HCT116 (cell line): Measurements from ENCODE around the gene CUX1. TPM values are rescaled to one million over a fixed set of nuclear protein-coding genes. Genes with fewer than 3 reads are reported as not detected.

Experiments used
- ATAC-seq: fragments of 200-7000 bp; cut with Tn5 transposase; 2 replicates; pipeline ENCODE4 v1.9.1; 2020; ENCODE audit warnings: mild to moderate bottlenecking, moderate library complexity
- BruUV-seq: library from RNA; stranded (reverse); fragments of 400-500 nt; replicated peaks from 2 replicates; lab custom pipeline; 2021; lab: Mats Ljungman, UMichigan
- CTCF ChIA-PET: fragments of 300-600 bp; sonication (Branson Sonifier 250); formaldehyde crosslinking; loops from one replicate; lab custom pipeline; 2021; ENCODE audit warnings: antibody characterized with exemption; lab: Charles Lee
- POLR2A ChIA-PET: fragments of 300-600, 350-600 bp; sonication (Branson Sonifier 250); formaldehyde crosslinking; loops from one replicate; lab custom pipeline; 2021; ENCODE audit warnings: antibody characterized with exemption; lab: Charles Lee
- RAD21 ChIA-PET, 2 experiments: fragments of 300-600 bp; sonication (Branson Sonifier 250); formaldehyde crosslinking; loops; one replicate each; lab custom pipeline; 2023; ENCODE audit warnings: low total read pairs in 2 of 2; ENCODE audit not compliant: uncharacterized antibody in 2 of 2, unreplicated experiment in 2 of 2, low non-redundant PET in 1 of 2; lab: Charles Lee
- DNase-seq: peaks from one replicate; pipeline ENCODE4 v3.0.0-alpha.2; 2010; ENCODE audit warnings: low read depth, low spot score
- H2AFZ ChIP-seq: fragments of 200-600 bp; shearing (Covaris generic), sonication (generic); 2 replicates; pipeline ENCODE4 v1.6.1; 2017; ENCODE audit warnings: low read depth, mixed run types, mixed read lengths, antibody characterized with exemption, low read length; ENCODE audit not compliant: poor library complexity, severe bottlenecking
- H3K27ac ChIP-seq: 2 replicates; pipeline ENCODE4 v1.5.1; 2012; ENCODE audit warnings: low read depth, low read length
- H3K27me3 ChIP-seq: fragments of 200-600 bp; sonication (generic); 2 replicates; pipeline ENCODE4 v1.6.1; 2016; ENCODE audit warnings: mixed run types, low read length, mixed read lengths; ENCODE audit not compliant: insufficient read depth
- H3K36me3 ChIP-seq, 2 experiments: fragments of 200-500 bp in 1 of 2; fragments of 200-600 bp in 1 of 2; sonication (Bioruptor generic) in 1 of 2; sonication (generic) in 1 of 2; 2 replicates each; pipeline versions ENCODE4 v1.5.1 to v1.6.1; 2014 to 2016; ENCODE audit warnings: low read length in 2 of 2, inconsistent platforms in 1 of 2, mixed read lengths in 1 of 2, mixed run types in 1 of 2; ENCODE audit not compliant: insufficient read depth in 2 of 2, control insufficient read depth in 1 of 2
- H3K4me1 ChIP-seq, 2 experiments: fragments of 200-600 bp in 1 of 2; sonication (generic) in 1 of 2; 2 replicates each; pipeline versions ENCODE4 v1.5.1 to v1.6.1; 2012 to 2017; ENCODE audit warnings: low read length in 2 of 2, inconsistent platforms in 1 of 2, mild to moderate bottlenecking in 1 of 2, mixed read lengths in 1 of 2, mixed run types in 1 of 2, moderate library complexity in 1 of 2; ENCODE audit not compliant: insufficient read depth in 2 of 2, control insufficient read depth in 1 of 2
- H3K4me2 ChIP-seq: fragments of 200-600 bp; sonication (generic); 2 replicates; pipeline ENCODE4 v1.6.1; 2017; ENCODE audit warnings: mixed run types, low read length, mixed read lengths
- H3K4me3 ChIP-seq, 2 experiments: fragments of 200-600 bp in 1 of 2; sonication (generic) in 1 of 2; replicated peaks in 1 of 2; 2 replicates each; pipeline ENCODE4 v1.5.1; 2011 to 2016; ENCODE audit warnings: low read length in 2 of 2, control low read depth in 1 of 2, low read depth in 1 of 2, mild to moderate bottlenecking in 1 of 2, mixed read lengths in 1 of 2, mixed run types in 1 of 2
- H3K79me2 ChIP-seq: fragments of 200-600 bp; sonication (generic); 2 replicates; pipeline ENCODE4 v1.6.1; 2017; ENCODE audit warnings: mild to moderate bottlenecking, mixed run types, low read length, moderate library complexity, mixed read lengths; ENCODE audit not compliant: insufficient read depth
- H3K9ac ChIP-seq: fragments of 200-600 bp; sonication (generic); 2 replicates; pipeline ENCODE4 v1.6.1; 2016; ENCODE audit warnings: low read length, mixed read lengths
- H3K9me2 ChIP-seq: fragments of 200-600 bp; sonication (generic), shearing (Covaris generic); 2 replicates; pipeline ENCODE4 v1.6.1; 2017; ENCODE audit warnings: mixed run types, mild to moderate bottlenecking, moderate library complexity; ENCODE audit not compliant: insufficient read depth
- H3K9me3 ChIP-seq, 2 experiments: fragments of 200-500 bp in 1 of 2; fragments of 200-600 bp in 1 of 2; sonication (Bioruptor generic) in 1 of 2; sonication (generic) in 1 of 2; 2 replicates each; pipeline ENCODE4 v1.6.1; 2014 to 2017; ENCODE audit warnings: low read length in 2 of 2, mixed read lengths in 2 of 2, inconsistent platforms in 1 of 2, low read depth in 1 of 2, mild to moderate bottlenecking in 1 of 2, mixed run types in 1 of 2, moderate library complexity in 1 of 2; ENCODE audit not compliant: control insufficient read depth in 1 of 2, insufficient read depth in 1 of 2
- H4K20me1 ChIP-seq: fragments of 200-600 bp; sonication (generic), shearing (Covaris generic); 2 replicates; pipeline ENCODE4 v1.6.1; 2017; ENCODE audit warnings: mixed run types, mild to moderate bottlenecking, moderate library complexity; ENCODE audit not compliant: insufficient read depth
- ELF1 ChIP-seq: IDR thresholded peaks from 2 replicates; pipeline ENCODE4 v1.6.1; 2012; ENCODE audit warnings: low read depth, borderline replicate concordance
- EZH2 ChIP-seq: fragments of 200-600 bp; sonication (generic); IDR thresholded peaks from 2 replicates; pipeline ENCODE4 v1.6.1; 2017; ENCODE audit warnings: antibody characterized with exemption, mixed run types
- JUND ChIP-seq: IDR thresholded peaks from 2 replicates; pipeline ENCODE4 v1.6.1; 2012
- POLR2A ChIP-seq: IDR thresholded peaks from 2 replicates; pipeline ENCODE4 v1.7.0; 2011; ENCODE audit warnings: borderline replicate concordance; ENCODE audit not compliant: insufficient read depth, insufficient read length; ENCODE audit errors: extremely low read depth
- POLR2AphosphoS5 ChIP-seq: IDR thresholded peaks from 2 replicates; pipeline ENCODE4 v1.6.1; 2011; ENCODE audit warnings: mild to moderate bottlenecking, low read depth, low read length, moderate library complexity
- RAD21 ChIP-seq: IDR thresholded peaks from 2 replicates; pipeline ENCODE4 v1.6.1; 2012; ENCODE audit warnings: low read depth, mild to moderate bottlenecking
- SIN3A ChIP-seq: IDR thresholded peaks from 2 replicates; pipeline ENCODE4 v1.6.1; 2012; ENCODE audit warnings: low read depth
- SRF ChIP-seq: IDR thresholded peaks from 2 replicates; pipeline ENCODE4 v1.6.1; 2012; ENCODE audit warnings: low read depth
- TCF7L2 ChIP-seq: IDR thresholded peaks from 2 replicates; pipeline ENCODE4 v1.7.0; 2011; ENCODE audit warnings: borderline replicate concordance, inconsistent platforms; ENCODE audit not compliant: insufficient read depth, insufficient read length; ENCODE audit errors: extremely low read depth
- ZFX ChIP-seq: fragments of 450-650 bp; IDR thresholded peaks from 2 replicates; pipeline ENCODE4 v1.6.1; 2017
- intact Hi-C: fragments of 100-400 bp; cut with micrococcal nuclease; formaldehyde crosslinking; loops from 2 replicates; pipeline ENCODE4 v1.10.0; 2022
- total RNA-seq: library from RNA; stranded (reverse); gene quantifications from one replicate; pipeline ENCODE4 v1.2.1, GENCODE V29; 2021; ENCODE audit not compliant: unreplicated experiment
- TF ChIP-seq, protein P1 (sequence below), 3 experiments: fragments of 200-600 bp in 1 of 3; sonication (generic) in 1 of 3; IDR thresholded peaks in 2 of 3; conservative IDR thresholded peaks in 1 of 3; 2 replicates each; pipeline ENCODE4 v1.5.1; 2012 to 2017; ENCODE audit warnings: low read depth in 2 of 3, low read length in 2 of 3, antibody characterized with exemption in 1 of 3, borderline replicate concordance in 1 of 3, control low read depth in 1 of 3, mild to moderate bottlenecking in 1 of 3, mixed read lengths in 1 of 3, mixed run types in 1 of 3, moderate library complexity in 1 of 3; ENCODE audit not compliant: insufficient read depth in 1 of 3

The CUX1 gene
- total RNA-seq, 1 experiment from 2014 or later, result 68.9 TPM

- Histone ChIP-seq H3K4me3 (no peak overlapping the region), H3K9me2 (no peaks in the 10 kb centered on the region), H3K79me2 (peaks cover 14% of the 10 kb centered on the region), H3K27me3 (no peaks in the 10 kb centered on the region), H2AFZ (no peak overlapping the region)
- ChIA-PET CTCF (no interaction called here), RAD21 (no interaction called here)
- intact Hi-C loops, result no loop called here
- DNase-seq, result no peak
- TF ChIP-seq POLR2A (no peak), SRF (no peak), RAD21 (no peak), TCF7L2 (no peak), JUND (no peak), EZH2 (no peak), ZFX (no peak), SIN3A (no peak), POLR2AphosphoS5 (no peak), ELF1 (no peak)
- TF ChIP-seq, protein P1, sequence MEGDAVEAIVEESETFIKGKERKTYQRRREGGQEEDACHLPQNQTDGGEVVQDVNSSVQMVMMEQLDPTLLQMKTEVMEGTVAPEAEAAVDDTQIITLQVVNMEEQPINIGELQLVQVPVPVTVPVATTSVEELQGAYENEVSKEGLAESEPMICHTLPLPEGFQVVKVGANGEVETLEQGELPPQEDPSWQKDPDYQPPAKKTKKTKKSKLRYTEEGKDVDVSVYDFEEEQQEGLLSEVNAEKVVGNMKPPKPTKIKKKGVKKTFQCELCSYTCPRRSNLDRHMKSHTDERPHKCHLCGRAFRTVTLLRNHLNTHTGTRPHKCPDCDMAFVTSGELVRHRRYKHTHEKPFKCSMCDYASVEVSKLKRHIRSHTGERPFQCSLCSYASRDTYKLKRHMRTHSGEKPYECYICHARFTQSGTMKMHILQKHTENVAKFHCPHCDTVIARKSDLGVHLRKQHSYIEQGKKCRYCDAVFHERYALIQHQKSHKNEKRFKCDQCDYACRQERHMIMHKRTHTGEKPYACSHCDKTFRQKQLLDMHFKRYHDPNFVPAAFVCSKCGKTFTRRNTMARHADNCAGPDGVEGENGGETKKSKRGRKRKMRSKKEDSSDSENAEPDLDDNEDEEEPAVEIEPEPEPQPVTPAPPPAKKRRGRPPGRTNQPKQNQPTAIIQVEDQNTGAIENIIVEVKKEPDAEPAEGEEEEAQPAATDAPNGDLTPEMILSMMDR (IDR thresholded peaks at IDR 0.05 in 2 of 3, conservative IDR thresholded peaks at IDR 0.05 in 1 of 3; ENCODE audit: borderline replicate concordance in 1 of 3, insufficient read depth in 1 of 3, low read depth in 2 of 3, low read length in 2 of 3), result no peak
- TF ChIP-seq, all 23 proteins: peak for 0
- POLR2A ChIA-PET, result no interaction called here
- no peaks in the 10 kb centered on the region for H4K20me1 ChIP-seq
- no peak overlapping the region for H3K4me2 ChIP-seq
- BruUV-seq, result no TSS peak
- H3K9me3 ChIP-seq, result no peaks in the 10 kb centered on the region
- no peak overlapping the region for H3K9ac ChIP-seq
- no peak for ATAC-seq
- peaks cover 7 to 24% of the 10 kb centered on the region in 2 experiments; a peak in 3 of 4 replicates for H3K4me1 ChIP-seq
- no peak overlapping the region for H3K27ac ChIP-seq
- no peaks in the 10 kb centered on the region for H3K36me3 ChIP-seq
Measured at GRCh38 chr7:102006695-102007094, 189.3 kb downstream of the CUX1 start.
